K562 (cell line): ENCODE results near the gene IKZF4. TPM values are rescaled to one million over a fixed set of nuclear protein-coding genes. Genes with fewer than 3 reads are reported as not detected.

Experiments used
- C11orf30 ChIP-seq: fragments of 450-650 bp; IDR thresholded peaks from 2 replicates; pipeline ENCODE4 v1.6.1; 2016; ENCODE audit warnings: low read depth, mild to moderate bottlenecking
- CHCHD3 ChIP-seq: fragments of 250-450 bp; sonication (Bioruptor Pico); IDR thresholded peaks from 2 replicates; pipeline ENCODE4 v2.1.2; 2022; ENCODE audit warnings: mild to moderate bottlenecking
- CREB3L1 ChIP-seq: fragments of 450-650 bp; IDR thresholded peaks from 2 replicates; pipeline ENCODE4 v1.6.1; 2014; ENCODE audit warnings: low read depth, mild to moderate bottlenecking, moderate library complexity, borderline replicate concordance
- CXXC5 ChIP-seq: fragments of 250-450 bp; sonication (Bioruptor Pico); IDR thresholded peaks from 2 replicates; pipeline ENCODE4 v1.8.0; 2022; ENCODE audit warnings: inconsistent platforms, mild to moderate bottlenecking, moderate library complexity
- ERF ChIP-seq: fragments of 450-650 bp; formaldehyde crosslinking; IDR thresholded peaks from 2 replicates; pipeline ENCODE4 v1.4.0; 2020; ENCODE audit warnings: mild to moderate bottlenecking, mixed read lengths
- ETS2 ChIP-seq: IDR thresholded peaks from 2 replicates; pipeline ENCODE4 v1.6.1; 2016; ENCODE audit warnings: borderline replicate concordance, missing genetic modification characterization, mild to moderate bottlenecking, moderate library complexity, missing compliant biosample characterization; ENCODE audit not compliant: poor library complexity, severe bottlenecking
- FOSL1 ChIP-seq: fragments of 200-800 bp; sonication (Bioruptor generic); conservative IDR thresholded peaks from 2 replicates; pipeline ENCODE4 v1.6.1; 2016; ENCODE audit warnings: missing genetic modification characterization, missing compliant biosample characterization
- FOXM1 ChIP-seq, 2 experiments: fragments of 450-650 bp in 1 of 2; sonication (generic) in 1 of 2; formaldehyde crosslinking in 1 of 2; IDR thresholded peaks; 2 replicates each; pipeline versions ENCODE4 v1.6.1 to v1.9.0; 2017 to 2022; ENCODE audit warnings: low read depth in 2 of 2, mild to moderate bottlenecking in 2 of 2, missing genetic modification reagents in 1 of 2, moderate library complexity in 1 of 2
- GTF3C2 ChIP-seq: IDR thresholded peaks from 3 replicates; pipeline ENCODE4 v1.6.1; 2011; ENCODE audit warnings: borderline replicate concordance, mild to moderate bottlenecking, moderate library complexity; ENCODE audit not compliant: insufficient read length; ENCODE audit errors: extremely low read depth
- ILF3 ChIP-seq: fragments of 450-650 bp; IDR thresholded peaks from 2 replicates; pipeline ENCODE4 v1.6.1; 2018; ENCODE audit warnings: antibody characterized with exemption, mild to moderate bottlenecking, moderate library complexity, borderline replicate concordance
- NR4A1 ChIP-seq, 2 experiments: fragments of 250-450 bp in 1 of 2; fragments of 450-650 bp in 1 of 2; sonication (Bioruptor Pico) in 1 of 2; IDR thresholded peaks; 2 replicates each; pipeline versions ENCODE4 v1.4.0 to v1.6.1; 2016 to 2020; ENCODE audit warnings: mild to moderate bottlenecking in 2 of 2, missing compliant biosample characterization in 1 of 2, missing genetic modification characterization in 1 of 2, moderate library complexity in 1 of 2
- OTX1 ChIP-seq: fragments of 450-650 bp; formaldehyde crosslinking; IDR thresholded peaks from 2 replicates; pipeline ENCODE4 v1.4.0; 2022; ENCODE audit warnings: mild to moderate bottlenecking
- PTBP1 ChIP-seq: fragments of 200-400 bp; formaldehyde crosslinking; IDR thresholded peaks from 2 replicates; pipeline ENCODE4 v1.6.1; 2017; ENCODE audit warnings: low read depth, low read length
- SAFB2 ChIP-seq: fragments of 200-400 bp; formaldehyde crosslinking; IDR thresholded peaks from 2 replicates; pipeline ENCODE4 v1.6.1; 2018; ENCODE audit warnings: borderline replicate concordance, low read length, low read depth, moderate library complexity; ENCODE audit not compliant: severe bottlenecking
- SMARCA5 ChIP-seq: fragments of 450-650 bp; IDR thresholded peaks from 2 replicates; pipeline ENCODE4 v1.6.1; 2016
- SNAPC5 ChIP-seq: fragments of 250-450 bp; sonication (Bioruptor Pico); IDR thresholded peaks from 2 replicates; pipeline ENCODE4 v1.8.0; 2021; ENCODE audit warnings: moderate library complexity, mild to moderate bottlenecking, inconsistent platforms
- TCF7L2 ChIP-seq: fragments of 150-350 bp; IDR thresholded peaks from 2 replicates; pipeline ENCODE4 v1.6.1; 2016; ENCODE audit warnings: low read depth, mild to moderate bottlenecking, low read length, moderate library complexity
- ZFP1 ChIP-seq: fragments of 450-650 bp; formaldehyde crosslinking; IDR thresholded peaks from 2 replicates; pipeline ENCODE4 v1.4.0; 2020; ENCODE audit warnings: mild to moderate bottlenecking, mixed read lengths
- ZFPM2 ChIP-seq: fragments of 250-450 bp; sonication (Bioruptor Pico); IDR thresholded peaks from 2 replicates; pipeline ENCODE4 v1.5.1; 2022; ENCODE audit warnings: mild to moderate bottlenecking
- ZKSCAN3 ChIP-seq: fragments of 250-450 bp; sonication (Bioruptor Pico); IDR thresholded peaks from 2 replicates; pipeline ENCODE4 v1.4.0; 2020
- ZNF584 ChIP-seq: fragments of 200-800 bp; sonication (Bioruptor generic); IDR thresholded peaks from 2 replicates; pipeline ENCODE4 v1.6.1; 2016; ENCODE audit warnings: low read depth, mild to moderate bottlenecking, missing genetic modification characterization, missing compliant biosample characterization
- ZNF780A ChIP-seq: fragments of 250-450 bp; sonication (Bioruptor Pico); IDR thresholded peaks from 2 replicates; pipeline ENCODE4 v1.5.0; 2021; ENCODE audit warnings: mild to moderate bottlenecking
- ZSCAN29 ChIP-seq: fragments of 450-650 bp; IDR thresholded peaks from 2 replicates; pipeline ENCODE4 v1.6.1; 2017
- polyA plus RNA-seq, 8 experiments: library from polyadenylated mRNA; depleted of rRNA in 4 of 8; stranded (reverse) in 5 of 8; unstranded in 3 of 8; fragments of >200 nt; fragmentation: Nextera tagmentation in 2 of 8; fragmentation: Illumina TruSeq in 1 of 8; extraction: Ambion mirVana in 2 of 8; extraction: Trizol in 1 of 8; gene quantifications; 2 replicates each; pipeline versions ENCODE4 v1.2.1 to v1.2.3, GENCODE V29; 2011 to 2014; ENCODE audit warnings: inconsistent platforms in 1 of 8, missing spikeins in 1 of 8
- total RNA-seq, 7 experiments: library from RNA; depleted of rRNA in 6 of 7; stranded (reverse); fragments of >200 nt in 6 of 7; fragmentation: Illumina TruSeq in 2 of 7; extraction: Trizol in 2 of 7; gene quantifications; 2 replicates each; pipeline versions ENCODE4 v1.2.1 to v1.2.3, GENCODE V29; 2011 to 2021; ENCODE audit warnings: low replicate concordance in 1 of 7

Gene IKZF4
- total and polyA plus RNA-seq, 9 of the 15 experiments (the other 6 are each of a cell fraction or from before 2014, with no cell fraction given), result 1.9 to 16.3 (median 3.6) TPM

- no peak for TF ChIP-seq FOSL1 (tag)
- TF ChIP-seq GTF3C2, result no peak
- TF ChIP-seq PTBP1, result no peak
- TF ChIP-seq OTX1 (CRISPR knock-in tag), result 0 out of 2 replicates have a peak, but pooled peaks have one; percentile 15
- TF ChIP-seq ZSCAN29, result no peak
- TF ChIP-seq ZFPM2, result no peak
- no peak for TF ChIP-seq CXXC5 (CRISPR knock-in tag)
- TF ChIP-seq ZNF584 (CRISPR knock-in tag), result no peak
- TF ChIP-seq C11orf30, result no peak
- no peak for TF ChIP-seq NR4A1 (CRISPR knock-in tag; IDR thresholded peaks at IDR 0.05)
- TF ChIP-seq NR4A1 (tag; IDR thresholded peaks at IDR 0.05), result no peak
- TF ChIP-seq SNAPC5 (CRISPR knock-in tag), result no peak
- no peak for TF ChIP-seq SAFB2
- TF ChIP-seq ILF3, result no peak; the same call in 1 of the 2 replicates
- no peak for TF ChIP-seq FOXM1 (IDR thresholded peaks at IDR 0.05; ENCODE audit: low read depth)
- no peak for TF ChIP-seq FOXM1 (CRISPR knock-in tag; IDR thresholded peaks at IDR 0.05; ENCODE audit: low read depth)
- no peak for TF ChIP-seq ZKSCAN3
- peak; percentile 48; the same call in 1 of the 2 replicates for TF ChIP-seq ERF (CRISPR knock-in tag)
- no peak for TF ChIP-seq ZNF780A (CRISPR knock-in tag)
- no peak for TF ChIP-seq CREB3L1
- peak; percentile 35; the same call in 1 of the 2 replicates for TF ChIP-seq ZFP1
- TF ChIP-seq TCF7L2, result no peak
- no peak for TF ChIP-seq CHCHD3 (CRISPR knock-in tag)
- no peak for TF ChIP-seq ETS2
- no peak; the same call in 1 of the 2 replicates for TF ChIP-seq SMARCA5
Measured at GRCh38 chr12:55996715-55997534, 23.9 kb upstream of the IKZF4 start, which contains the start of gene SUOX (continued).
